Measurements from ENCODE around the gene LDLRAP1.

The LDLRAP1 gene, protein sequence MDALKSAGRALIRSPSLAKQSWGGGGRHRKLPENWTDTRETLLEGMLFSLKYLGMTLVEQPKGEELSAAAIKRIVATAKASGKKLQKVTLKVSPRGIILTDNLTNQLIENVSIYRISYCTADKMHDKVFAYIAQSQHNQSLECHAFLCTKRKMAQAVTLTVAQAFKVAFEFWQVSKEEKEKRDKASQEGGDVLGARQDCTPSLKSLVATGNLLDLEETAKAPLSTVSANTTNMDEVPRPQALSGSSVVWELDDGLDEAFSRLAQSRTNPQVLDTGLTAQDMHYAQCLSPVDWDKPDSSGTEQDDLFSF

DNA sequence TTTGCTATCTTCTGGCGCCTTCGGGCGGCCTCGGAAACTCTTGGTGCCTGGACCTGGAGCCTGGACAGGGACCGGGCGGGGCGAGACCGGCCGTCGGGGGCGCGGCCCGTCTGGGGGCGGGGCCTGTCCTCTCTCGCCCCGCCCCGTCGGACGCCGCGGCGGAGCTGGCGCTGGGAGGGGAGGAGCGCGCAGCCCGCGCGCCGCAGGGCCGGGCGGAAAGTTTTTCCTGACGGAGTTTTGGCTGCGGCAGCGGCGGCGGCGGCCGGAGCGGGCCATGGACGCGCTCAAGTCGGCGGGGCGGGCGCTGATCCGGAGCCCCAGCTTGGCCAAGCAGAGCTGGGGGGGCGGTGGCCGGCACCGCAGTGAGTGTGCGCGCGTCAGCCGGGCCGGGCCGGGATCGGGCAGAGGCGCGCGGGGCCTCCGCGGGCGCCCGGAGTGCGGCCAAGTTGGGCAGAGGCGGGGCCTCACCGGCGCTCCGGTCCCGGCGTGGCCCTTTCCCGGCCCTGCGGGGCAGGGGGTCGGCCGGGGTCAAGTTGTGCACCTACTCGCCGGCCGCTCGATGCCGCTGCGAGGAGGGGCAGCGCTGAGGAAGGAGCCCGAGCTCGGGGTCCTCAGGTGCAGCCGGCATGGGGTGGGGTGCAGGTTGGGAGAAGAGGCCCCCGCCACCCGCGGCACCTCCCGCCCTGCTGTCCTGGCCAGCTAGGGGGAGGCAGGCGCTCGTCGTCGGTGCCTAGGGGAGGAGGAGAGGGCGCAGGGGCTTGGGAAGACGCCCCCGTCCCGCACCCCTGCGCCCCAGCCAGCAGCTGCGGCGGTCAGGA is at the start of gene LDLRAP1:
Gene LDLRAP1, plus strand, starts transcription at position 182 of the 818 bp plus-strand sequence. Its CDS starts 93 bp downstream, at position 275.
- TF ChIP-seq ZFX (IDR thresholded peaks at IDR 0.05; ENCODE audit: borderline replicate concordance) (no peak), CTCF (IDR thresholded peaks at IDR 0.05) (no peak)
- peak within 1 kb of the TSS; percentile 61 for H3K27ac ChIP-seq

DNA sequence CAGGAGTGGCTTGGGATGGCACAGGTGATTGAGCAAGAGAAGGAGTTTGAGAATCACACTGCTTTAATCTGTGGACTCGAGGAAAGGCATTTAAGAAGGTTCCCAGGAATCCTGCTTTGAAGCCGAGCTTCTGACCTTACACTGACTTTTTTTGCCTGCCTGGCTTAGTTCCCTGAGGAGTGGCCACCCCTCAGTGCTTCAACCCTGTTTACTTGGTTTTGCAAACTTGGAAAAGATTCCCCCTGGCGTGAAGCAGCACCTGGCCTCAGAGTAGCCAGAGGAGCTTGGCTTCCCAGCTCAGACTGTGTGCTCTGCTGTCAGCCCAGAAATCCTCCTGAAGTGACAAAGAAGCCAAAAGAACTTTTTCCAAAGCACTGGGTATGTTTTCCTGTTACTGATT is 48.5 kb upstream of the LDLRAP1 start:
- TF ChIP-seq ZFX (IDR thresholded peaks at IDR 0.05; ENCODE audit: borderline replicate concordance): no peak
- TF ChIP-seq CTCF (IDR thresholded peaks at IDR 0.05): no peak

DNA sequence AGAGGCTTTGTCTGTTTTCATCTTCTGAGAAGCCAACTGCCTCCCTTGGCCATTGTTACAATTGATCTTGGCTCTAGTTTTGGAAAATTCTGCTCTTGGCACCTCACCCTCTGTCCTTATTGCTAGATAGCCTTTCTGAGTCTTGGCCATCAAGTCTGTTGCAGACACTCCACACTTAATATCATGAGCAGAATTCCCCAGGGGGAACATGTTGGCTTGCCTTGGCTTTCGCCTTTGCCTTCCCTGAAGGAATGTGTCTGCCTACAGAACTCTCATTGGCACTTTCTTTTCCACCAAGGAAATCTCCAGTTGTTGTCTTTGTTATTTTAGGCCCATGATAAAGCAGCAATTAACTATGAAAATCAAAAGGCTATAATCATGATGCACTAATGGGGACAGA is 42.7 kb upstream of the LDLRAP1 start:
- TF ChIP-seq ZFX (IDR thresholded peaks at IDR 0.05; ENCODE audit: borderline replicate concordance) (no peak), CTCF (IDR thresholded peaks at IDR 0.05) (no peak)

More for the DNA sequence above, 48.5 kb upstream of the LDLRAP1 start:
- H3K27ac ChIP-seq: no peak overlapping the region

GRCh38 chr1:25501235-25502058 is 42.0 kb upstream of the LDLRAP1 start:
- TF ChIP-seq CTCF (IDR thresholded peaks at IDR 0.05): peak; percentile 31
- TF ChIP-seq ZFX (IDR thresholded peaks at IDR 0.05; ENCODE audit: borderline replicate concordance): no peak
- no peak overlapping the region for H3K27ac ChIP-seq

More for the DNA sequence above, 42.7 kb upstream of the LDLRAP1 start:
- no peak overlapping the region for H3K27ac ChIP-seq

- TF ChIP-seq ZFX (IDR thresholded peaks at IDR 0.05; ENCODE audit: borderline replicate concordance) (no peak), CTCF (IDR thresholded peaks at IDR 0.05) (no peak)
- no peak overlapping the region for H3K27ac ChIP-seq
These were observed 40.4 kb upstream of the LDLRAP1 start for GRCh38 chr1:25502957-25503356.

GRCh38 chr1:25503551-25504426 is 39.6 kb upstream of the LDLRAP1 start:
- no peak overlapping the region for H3K27ac ChIP-seq
- TF ChIP-seq ZFX (IDR thresholded peaks at IDR 0.05; ENCODE audit: borderline replicate concordance) (no peak), CTCF (IDR thresholded peaks at IDR 0.05) (peak; percentile 86)
